Activated CD4-positive, alpha-beta T cell treated with anti-CD3 and anti-CD28 coated beads for 48 hours (primary cell): ENCODE results near the gene NEDD8.

ENCODE experiments used
- DNase-seq: peaks from one replicate; pipeline ENCODE4 v3.0.0-alpha.2; 2020

Gene NEDD8

DNA sequence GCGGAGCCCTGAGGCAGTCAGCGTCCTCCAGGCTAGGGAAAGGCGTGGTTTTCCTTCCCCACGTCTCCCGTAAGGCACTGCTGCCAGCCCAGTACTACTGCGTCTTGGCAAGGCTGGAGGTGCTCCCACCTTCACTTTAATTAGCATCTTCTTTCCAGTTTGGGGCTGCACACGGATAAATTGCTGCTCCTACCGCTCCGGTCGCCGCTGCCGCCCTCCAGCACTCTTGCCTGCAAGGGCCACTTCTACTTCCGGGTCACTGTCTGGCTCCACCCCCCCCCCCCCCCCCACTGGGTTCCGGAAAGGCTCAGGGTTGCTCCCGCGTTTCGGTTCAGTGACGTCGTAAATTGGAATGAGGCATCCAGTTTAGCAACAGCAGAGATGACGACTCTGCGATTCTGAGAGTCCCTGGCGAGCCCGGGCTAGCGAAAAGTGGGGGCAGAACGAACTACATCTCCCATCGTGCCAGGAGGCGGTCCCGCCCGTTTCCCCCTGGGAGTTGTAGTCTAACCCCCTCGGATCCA, at the start of gene NEDD8:
Gene NEDD8, minus strand, starts transcription at position 247 of the 524 bp plus-strand sequence. Its CDS starts 100 bp downstream, at position 147.
- DNase-seq = peak; percentile 96

DNA sequence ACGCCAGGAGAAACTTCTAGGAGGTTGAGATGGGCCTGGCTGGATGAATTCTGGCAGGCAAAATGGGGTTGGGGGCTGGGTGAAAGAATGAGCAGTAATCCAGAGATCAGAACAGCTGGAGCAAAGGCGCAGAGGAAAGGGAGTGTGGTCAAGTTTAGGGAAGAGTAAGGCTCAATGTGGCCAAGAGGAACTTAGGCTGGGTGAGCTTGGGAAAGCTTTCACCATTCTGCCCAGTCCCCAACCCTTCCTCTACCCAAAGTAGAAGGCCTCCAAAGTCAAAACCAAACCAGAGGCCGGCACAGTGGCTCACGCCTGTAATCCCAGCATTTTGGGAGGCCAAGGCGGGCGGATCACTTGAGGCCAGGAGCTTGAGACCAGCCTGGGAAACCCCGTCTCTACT, 49.5 kb upstream of the NEDD8 start:
- DNase-seq = no peak

DNA sequence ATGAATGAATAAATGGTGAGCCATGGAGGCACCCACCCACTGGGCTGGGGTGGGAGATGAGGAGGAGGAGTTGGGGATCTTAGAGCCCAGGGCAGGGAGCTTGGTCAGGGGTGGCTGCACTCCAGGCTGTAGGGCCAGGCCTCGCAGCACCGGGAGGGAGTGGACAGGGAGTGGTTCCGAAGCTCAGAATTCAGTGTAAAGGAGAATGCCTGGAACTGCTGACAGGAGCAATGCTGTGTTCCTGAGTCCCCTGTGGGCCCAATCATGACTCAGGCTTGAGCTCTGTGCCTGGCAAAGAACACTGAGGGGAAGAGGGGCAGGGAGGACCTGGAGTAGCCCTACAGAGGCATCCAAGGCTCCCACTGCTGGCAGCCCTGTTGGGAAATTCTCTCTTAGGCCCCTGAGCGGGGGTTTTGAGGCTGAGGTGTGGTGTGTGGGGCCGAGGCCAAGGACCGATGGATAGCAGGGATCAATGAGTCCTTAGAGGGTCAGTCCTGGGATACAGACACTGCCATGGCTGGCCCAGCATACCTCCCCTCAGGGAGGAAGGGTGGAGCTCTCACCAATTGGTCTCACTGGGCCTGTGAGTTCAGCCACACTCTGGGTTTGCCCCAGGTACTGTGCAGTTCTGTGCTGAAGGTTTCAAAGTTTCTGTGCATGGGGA, 48.8 kb upstream of the NEDD8 start:
- DNase-seq = no peak

DNA sequence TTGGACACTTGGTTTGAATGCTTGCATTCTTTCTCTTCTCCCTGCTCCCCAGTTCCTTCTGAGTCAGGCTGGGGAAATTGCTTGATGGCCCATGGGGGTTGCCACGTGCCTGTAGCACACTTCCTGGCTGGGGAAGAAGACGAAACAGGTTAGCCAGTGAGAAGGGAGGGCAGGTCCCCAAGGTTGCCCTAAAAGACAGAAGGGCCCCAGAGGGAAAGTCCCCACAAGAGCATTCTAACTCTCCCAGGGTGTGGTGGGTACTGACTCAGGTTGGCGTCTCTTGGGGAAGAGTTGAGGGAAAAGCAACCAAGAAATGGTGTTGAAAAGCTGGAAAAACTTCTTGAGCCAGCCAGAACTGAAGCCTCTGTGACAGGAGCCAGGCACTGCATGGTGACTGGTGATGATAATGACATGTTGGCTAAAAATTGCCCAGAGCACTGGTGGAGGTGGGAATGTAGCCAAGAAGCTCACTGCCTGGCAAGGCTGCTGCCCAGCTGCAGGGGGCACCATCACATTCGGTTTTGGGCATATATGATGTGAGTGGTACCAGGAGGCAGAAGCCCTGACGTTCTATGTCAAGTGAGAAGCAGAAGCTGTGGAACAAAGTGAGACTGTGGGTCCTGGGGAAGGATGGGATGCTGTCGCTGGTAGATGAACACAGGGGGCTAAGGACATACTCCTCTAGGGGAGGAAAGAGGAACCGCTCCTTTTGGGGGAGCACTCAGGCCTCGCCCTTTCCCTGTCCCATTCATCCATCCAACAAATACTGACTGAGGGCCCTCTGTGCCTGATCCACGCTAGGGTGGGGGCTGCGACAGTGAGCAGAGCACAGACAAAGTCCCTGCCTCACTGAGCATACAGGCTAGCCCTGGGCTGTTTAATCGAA, 47.4 kb upstream of the NEDD8 start:
- peak; percentile 66 for DNase-seq

DNA sequence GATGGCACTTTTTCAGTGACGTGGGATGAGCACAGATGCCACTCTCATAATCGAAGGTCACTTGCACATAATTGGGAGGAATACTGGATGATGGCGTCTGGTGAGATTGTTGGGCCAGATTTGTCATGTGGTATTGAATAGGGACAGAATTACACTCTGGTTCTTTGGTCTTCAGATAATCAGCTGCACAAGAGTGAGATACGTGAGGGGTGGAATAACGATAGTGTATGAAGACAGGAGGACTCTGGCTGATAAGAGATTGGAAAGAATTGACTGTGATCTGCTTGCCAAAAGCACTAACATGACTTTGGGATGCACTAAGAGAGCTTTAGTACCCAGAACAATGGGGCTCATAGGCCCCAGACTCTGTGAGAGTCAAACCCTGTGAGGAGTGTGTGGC, 46.3 kb upstream of the NEDD8 start:
- DNase-seq = no peak

DNA sequence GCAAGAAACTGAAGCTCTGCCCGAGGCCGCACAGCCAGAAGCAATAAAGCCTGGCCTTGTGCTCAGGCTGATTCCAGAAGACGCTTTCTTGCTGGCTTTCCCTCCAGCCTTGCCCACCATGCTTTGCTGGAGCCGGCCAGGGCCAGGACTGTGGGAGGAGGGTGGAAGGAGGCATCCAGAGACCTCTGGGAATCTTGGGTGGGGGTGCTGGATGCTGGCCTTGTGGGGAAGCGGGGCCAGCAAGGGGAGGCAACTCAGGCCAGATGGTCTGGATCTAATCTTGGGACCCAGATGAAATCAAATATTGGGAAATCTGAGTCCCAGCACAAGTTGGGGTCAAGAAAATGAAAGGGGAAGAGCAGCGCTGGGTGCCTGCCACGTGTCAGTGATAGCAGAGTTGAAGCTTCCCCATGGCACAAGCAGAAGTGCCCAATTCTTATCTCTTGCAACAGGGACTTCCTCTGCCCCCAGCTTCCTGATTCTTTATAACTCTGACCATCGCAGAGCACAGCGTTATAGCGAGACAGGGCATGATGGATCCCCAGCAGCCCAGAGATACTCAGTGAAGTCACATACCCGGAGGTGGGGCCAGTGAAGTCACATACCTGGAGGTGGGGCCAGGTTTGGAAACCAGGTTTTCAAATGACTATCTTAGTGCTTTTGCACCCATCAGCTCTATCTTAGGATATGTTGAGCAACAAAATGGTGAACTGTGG, 45.6 kb upstream of the NEDD8 start:
- peak; percentile 60 for DNase-seq

DNA sequence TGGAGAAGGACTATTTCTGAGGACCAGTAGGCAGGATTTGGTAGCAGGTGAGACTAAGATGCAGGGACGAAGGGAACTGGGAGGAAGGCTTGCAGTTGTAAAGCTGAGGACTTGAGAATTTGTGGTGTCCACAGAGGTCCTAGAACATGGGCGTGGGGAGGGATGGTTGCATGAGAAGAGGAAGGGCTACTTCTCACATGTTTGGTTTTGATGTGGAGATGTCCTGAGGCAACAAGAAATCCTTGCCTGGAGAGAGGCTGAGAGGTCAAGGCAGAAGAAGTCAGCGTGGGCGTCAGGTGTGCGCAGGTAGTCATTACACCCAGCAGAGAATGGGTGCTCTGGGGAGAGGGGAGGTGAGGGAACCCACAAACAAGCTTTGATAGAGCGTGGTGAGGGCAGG, 44.9 kb upstream of the NEDD8 start:
- no peak for DNase-seq

DNA sequence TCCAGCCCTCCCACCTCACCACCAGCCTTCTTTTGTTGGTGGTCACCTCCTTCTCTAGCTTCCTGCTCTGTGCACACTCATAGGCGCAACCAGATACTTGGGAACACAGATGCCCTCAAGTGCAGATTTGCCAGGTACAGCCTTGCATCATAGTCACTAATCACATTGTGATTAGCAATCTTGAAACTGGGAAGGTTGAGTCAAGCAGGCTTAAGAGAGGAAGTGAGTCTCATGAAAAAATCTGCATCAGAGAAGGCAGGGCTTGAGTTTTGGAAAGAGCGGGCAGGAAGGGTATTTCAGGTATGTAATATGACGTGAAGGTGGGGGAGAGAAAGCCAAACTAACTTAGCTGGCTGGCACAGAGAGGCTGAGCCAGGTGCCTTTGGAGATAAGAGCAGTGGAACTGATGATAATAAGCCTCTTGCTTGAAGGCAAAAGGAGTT, 42.0 kb upstream of the NEDD8 start:
- peak; percentile 66 for DNase-seq

DNA sequence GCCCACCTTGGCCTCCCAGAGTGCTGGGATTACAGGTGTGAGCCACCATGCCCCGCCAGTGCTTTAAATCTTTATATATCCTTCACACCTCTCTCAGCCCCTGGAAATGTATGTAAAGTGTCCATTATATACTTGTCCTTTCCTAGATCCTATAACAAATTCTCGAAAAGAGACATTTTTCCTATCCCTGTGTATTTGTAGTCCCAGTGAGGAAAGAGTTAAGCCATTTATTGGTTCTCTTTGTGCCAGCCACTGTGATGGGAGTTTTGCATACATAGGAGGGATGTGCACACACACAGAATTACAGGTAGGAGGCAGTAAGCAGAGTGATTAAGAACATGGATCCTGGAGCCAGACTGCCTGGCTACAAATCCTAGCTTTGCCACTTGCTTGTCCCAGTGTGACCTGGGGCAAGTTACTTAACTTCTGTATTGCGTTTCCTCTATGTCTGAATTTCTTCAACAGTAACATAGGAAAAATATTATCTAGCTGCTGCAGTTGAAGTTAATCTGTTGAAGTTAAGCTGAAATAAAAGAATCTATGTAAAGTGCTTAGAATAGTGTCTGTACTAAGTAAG, 41.3 kb upstream of the NEDD8 start:
- no peak for DNase-seq

DNA sequence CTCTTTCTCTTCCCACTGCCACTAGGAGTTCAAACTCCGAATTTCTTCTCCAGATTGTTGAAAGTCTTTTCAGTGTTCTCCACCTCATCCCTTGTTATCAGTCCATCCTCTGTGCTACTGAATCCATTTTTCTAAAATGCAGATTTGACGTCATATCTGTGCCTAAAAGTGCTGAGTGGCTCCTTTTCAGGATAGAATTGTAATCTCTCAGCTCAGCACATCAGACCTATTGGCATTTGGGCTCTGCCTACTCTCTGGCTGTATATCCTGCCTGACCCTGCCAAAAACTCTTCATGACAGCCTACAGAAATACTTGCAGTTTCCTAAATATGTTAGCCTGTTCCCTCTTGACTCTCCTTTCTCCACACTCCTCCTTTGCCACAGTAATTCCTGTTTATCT, 40.3 kb upstream of the NEDD8 start:
- no peak for DNase-seq

DNA sequence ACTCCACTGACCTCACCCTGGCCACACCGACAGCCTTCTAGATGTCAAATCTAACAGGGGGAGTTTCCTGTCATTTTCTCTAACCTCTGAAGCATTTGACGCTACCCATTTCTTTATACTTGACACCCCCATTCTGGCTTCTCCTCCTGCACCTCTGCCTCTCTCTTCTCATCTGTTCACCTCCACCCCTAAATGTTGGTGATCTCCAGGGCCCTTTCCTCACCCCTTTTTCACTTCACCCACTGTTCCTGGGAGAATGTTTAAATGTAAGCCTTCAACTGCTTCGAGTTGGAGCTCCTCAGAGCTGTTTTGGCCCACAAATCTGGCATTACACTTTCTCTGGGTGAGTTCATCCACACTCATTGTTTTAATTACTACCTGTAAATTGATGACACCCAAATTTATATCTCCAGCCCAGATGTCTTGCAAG, 39.7 kb upstream of the NEDD8 start:
- no peak for DNase-seq

DNA sequence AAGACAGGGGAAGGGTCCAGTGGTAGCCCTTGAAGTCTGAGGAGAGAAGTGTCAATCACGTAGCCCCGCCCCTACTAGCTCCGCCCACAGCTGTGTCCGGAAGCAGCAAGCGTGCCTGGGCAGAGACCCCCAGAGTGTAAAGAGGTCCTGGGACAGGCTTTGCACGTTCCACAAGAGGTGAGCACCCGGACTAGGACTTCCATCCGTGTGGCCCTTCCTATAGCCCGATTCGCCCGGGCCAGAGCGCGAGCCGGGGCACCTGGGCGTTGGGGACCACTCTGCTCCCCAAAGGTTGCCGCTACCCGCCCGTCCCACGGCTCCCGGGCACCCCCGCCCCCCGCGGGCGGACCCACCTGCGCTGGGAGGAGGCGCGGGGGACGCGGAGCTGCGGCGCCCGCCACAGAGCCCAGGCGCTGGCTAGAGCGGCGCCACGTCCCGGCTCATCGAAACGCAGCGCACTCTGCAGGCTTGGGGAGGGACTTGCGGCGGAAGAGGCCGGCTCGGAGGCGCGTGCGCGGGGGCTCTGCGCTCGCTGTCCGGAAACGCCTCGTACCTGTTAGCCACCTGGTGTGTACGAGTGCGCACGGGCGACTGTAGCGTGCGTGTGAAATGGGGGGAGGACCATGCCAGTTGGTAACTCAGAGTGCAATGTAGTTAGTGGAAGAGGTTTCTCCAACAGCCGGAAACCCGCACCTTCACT, 39.1 kb upstream of the NEDD8 start, which contains the start of gene RABGGTA:
Gene RABGGTA, minus strand, starts transcription at position 464 of the 700 bp plus-strand sequence. CDS start 482 bp downstream, outside the sequence.
- DNase-seq = peak; percentile 91

DNA sequence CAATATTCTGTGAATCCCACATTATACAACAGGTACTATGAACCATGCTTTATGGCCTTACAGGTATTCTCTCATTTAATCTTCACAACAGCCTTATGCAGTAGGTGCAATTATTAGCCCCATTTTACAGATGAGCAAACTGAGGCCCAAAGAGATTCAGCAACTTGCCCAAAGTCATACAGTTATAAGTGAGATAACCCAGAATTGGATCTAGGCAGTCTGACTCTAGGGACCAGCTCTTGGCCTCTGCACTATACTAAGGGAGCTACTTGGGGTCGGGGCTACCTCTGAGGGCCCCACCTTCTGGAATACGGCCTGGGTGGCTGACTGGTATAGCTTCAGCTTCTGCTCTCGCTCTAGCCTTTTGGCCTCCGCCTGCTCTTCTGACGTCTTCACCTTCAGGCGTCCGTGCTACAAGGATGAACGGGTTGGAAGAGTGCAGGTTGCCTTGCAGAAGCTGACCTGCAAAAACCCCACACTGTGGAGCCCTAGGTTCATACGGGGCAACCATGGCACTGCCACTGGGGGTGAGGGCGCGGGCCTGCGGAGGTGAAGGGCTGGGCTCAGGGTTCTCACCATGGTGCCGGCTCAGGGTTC, 38.5 kb upstream of the NEDD8 start:
- no peak for DNase-seq

DNA sequence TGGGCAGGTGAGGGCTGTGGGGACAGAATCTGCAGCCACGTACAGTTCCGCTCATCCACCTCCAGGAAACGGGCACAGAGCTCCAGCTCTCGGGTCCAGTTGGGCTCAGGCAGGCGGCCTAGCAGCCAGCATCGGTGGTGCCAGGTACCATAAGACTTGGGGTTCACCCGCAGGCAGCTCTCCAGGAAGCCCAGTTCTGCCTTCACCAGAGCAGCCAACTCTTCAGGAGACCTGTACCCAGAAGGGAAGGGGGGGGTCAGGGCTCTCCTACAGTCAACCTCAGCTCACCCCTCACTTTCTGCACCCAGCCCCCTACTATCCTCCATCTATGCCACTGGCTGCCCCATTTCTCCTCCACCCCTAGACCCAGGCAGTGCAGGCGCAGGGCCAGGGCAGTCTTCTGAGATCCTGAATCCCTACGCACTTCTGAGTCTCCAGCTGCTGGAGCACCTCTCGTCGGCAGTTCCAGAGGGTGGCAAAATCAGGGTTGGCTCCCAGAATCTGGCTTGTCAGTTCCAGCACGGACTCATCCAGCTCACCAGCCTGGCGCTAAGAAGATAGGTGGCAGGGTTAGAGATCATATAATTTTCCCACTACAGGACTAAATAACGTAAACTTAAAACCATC, 37.9 kb upstream of the NEDD8 start:
- DNase-seq = no peak

DNA sequence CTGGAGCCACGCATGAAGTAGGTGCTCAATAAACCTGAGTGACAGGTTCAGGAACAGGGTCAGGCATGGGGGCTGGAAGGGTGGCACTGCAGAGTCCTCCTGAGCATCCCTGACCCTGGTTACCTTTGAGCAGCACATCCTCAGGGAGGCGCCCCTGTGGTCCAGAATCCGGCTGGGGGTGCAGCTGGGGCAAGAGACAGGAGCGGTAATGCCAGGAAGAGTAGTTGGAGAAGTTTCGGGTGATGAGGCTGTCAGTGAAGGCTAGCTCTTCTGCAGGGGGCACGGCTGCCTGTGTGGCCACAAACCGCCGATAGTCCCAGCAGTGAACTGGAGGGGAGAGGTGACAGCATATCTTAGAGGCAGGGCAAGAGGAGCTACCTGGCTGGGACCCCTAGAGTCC, 37.2 kb upstream of the NEDD8 start:
- no peak for DNase-seq

DNA sequence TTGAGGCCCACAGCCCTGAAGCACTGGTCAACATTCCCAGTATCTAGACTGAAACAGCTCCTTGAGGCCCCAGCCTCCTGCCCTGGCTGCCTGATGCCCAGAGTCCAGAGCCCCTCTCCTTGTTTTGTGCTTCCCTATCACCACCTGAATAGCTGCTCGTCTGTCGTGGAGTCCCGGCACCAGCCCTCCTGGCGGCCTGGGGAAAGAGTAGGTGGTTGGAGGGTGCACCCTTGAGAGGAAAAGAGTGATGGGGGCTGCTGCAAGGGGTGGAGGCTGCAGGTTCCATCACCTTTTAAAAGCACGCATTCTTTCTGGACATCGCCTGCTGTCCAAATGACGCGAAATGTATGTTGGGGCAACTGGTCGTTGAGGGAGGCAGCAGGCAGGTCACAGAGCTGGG, 36.1 kb upstream of the NEDD8 start:
- no peak for DNase-seq

DNA sequence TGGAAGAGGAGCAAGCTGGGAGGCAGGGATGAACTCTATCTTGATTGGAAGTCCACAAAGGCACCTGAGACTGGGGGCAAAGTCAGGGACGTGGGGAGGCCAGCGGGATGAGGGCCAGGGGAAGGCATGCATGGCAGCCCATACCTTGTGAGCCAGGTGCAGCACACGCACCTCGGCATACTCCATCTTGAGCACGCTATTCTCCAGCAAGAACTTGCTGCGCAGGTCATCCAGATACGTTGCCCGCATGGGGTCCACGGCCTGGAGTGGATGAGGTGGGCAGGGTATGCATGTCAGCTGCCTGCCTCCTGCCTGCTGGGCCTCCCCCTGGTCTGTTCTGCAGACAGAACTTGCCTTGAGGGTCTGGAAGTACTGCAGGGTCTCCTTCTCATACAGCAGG, 35.3 kb upstream of the NEDD8 start:
- no peak for DNase-seq

DNA sequence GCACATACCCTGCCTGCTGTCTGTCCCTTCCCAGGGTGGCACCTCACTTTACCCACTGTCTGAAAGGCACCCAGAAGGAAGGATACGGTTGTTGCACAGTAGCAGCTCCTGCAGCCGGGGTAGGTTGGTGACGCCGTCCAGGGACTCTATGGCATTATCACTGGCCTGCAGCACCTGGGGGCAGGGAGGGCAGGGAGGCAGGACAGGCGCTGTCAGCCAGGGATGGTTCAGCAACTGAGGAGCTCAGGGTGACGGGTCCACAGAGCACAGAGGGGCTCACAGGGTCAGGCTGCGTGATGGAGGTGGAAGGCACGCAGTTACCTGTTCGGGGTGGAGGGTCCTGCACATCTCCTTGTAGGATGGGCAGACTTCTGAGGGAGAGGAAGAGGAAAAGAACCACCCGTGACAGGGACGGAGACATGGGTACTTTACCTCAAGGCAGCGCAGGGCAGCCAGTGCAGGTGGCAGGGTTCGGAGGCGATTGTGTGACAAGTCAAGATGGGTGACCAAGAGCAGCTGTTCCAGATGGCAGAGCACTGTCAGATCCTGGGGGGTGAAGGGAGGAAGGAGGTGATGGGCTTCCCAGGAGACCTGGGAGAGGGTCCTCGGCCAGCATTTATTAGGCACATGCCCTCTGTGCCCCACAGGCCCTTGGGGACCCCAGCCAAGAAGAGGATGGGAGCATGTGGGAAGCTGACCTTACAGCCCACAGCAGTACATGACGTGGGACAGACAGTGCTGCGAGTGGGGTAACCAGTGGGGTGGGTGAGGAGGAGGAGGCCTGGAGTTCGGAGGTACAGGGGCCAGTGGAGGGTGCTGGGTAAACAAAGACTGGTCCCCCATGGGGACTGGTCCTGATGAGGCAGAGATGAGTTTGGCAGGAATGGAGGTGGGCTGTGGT, 34.4 kb upstream of the NEDD8 start:
- DNase-seq = no peak

DNA sequence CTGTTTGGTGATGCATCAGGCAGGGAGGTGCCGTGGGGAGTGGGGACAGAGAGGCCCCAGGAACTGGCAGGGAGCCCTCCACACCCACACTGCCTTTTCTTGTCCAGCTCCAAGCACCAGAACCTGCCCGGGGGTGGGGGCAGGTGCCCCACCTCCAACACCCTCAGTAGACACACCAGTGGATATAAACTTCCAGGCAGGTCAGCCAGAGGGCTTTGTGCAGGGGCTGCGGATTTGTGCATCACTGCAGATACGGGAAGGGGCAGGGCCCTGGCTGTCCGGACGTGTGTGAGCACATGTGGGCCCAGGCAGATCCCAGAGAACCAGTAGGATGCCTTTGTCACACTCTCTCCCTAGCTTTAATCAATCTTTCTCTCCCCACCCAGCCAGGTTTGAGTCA, 32.1 kb upstream of the NEDD8 start:
- DNase-seq = no peak

DNA sequence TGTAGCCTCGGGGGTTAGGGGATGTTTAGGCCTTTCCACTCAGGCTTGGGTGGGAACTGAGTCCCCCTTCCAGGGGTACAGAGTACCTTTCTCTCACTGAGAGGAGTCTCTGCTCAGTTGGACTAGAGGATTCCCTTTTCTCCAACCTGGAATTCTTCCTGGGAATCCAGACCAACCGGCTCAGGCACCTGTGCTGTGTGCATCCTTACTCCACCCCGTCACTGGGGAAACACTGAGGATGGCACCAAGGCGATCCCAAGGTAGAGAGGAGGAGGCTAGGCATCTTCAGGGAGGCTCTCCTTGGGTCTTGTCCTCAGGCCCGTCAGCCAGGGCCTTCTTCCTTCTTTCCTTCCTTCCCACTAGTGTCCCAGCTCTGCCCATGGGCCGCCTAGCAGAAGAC, 31.7 kb upstream of the NEDD8 start:
- DNase-seq = no peak
